ENCODE results near the gene CLEC11A.

DNA sequence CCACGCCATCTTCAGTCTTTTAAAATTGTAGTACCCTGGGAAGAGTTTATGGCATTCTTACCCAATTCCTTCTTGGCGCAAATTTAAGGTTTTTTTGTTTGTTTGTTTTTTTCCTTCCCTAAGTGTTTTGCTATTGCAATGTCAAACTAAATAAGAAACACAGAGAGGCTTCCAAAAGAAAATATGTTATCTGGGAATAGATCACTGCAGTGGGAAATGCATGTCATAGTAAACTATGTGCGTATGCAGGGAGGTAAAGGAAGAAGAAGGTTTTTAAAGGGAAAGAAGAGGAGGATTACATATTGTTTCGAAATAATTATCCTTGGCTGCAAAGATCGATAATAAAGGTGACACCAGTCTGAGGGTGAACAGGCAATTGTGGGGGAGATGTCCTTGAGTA is 13.2 kb downstream of the CLEC11A start:
- TF ChIP-seq ZNF660 (tag by site-specific recombination; IDR thresholded peaks at IDR 0.05): no peak
- TF ChIP-seq, protein P1, sequence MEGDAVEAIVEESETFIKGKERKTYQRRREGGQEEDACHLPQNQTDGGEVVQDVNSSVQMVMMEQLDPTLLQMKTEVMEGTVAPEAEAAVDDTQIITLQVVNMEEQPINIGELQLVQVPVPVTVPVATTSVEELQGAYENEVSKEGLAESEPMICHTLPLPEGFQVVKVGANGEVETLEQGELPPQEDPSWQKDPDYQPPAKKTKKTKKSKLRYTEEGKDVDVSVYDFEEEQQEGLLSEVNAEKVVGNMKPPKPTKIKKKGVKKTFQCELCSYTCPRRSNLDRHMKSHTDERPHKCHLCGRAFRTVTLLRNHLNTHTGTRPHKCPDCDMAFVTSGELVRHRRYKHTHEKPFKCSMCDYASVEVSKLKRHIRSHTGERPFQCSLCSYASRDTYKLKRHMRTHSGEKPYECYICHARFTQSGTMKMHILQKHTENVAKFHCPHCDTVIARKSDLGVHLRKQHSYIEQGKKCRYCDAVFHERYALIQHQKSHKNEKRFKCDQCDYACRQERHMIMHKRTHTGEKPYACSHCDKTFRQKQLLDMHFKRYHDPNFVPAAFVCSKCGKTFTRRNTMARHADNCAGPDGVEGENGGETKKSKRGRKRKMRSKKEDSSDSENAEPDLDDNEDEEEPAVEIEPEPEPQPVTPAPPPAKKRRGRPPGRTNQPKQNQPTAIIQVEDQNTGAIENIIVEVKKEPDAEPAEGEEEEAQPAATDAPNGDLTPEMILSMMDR (tag by site-specific recombination; IDR thresholded peaks at IDR 0.05): no peak
- TF ChIP-seq ZBTB1 (tag by site-specific recombination; IDR thresholded peaks at IDR 0.05): no peak
- no peak for TF ChIP-seq ZNF350 (tag by site-specific recombination; IDR thresholded peaks at IDR 0.05)
- TF ChIP-seq EGR2 (tag by site-specific recombination; IDR thresholded peaks at IDR 0.05; ENCODE audit: low read depth): no peak
- no peak for TF ChIP-seq REPIN1 (tag by site-specific recombination; IDR thresholded peaks at IDR 0.05; ENCODE audit: low read depth)
- TF ChIP-seq ZNF404 (tag by site-specific recombination; IDR thresholded peaks at IDR 0.05): no peak
- TF ChIP-seq, protein P2, sequence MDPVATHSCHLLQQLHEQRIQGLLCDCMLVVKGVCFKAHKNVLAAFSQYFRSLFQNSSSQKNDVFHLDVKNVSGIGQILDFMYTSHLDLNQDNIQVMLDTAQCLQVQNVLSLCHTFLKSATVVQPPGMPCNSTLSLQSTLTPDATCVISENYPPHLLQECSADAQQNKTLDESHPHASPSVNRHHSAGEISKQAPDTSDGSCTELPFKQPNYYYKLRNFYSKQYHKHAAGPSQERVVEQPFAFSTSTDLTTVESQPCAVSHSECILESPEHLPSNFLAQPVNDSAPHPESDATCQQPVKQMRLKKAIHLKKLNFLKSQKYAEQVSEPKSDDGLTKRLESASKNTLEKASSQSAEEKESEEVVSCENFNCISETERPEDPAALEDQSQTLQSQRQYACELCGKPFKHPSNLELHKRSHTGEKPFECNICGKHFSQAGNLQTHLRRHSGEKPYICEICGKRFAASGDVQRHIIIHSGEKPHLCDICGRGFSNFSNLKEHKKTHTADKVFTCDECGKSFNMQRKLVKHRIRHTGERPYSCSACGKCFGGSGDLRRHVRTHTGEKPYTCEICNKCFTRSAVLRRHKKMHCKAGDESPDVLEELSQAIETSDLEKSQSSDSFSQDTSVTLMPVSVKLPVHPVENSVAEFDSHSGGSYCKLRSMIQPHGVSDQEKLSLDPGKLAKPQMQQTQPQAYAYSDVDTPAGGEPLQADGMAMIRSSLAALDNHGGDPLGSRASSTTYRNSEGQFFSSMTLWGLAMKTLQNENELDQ (tag by site-specific recombination; IDR thresholded peaks at IDR 0.05; ENCODE audit: low read depth): no peak
- no peak for TF ChIP-seq MYNN (tag by site-specific recombination; IDR thresholded peaks at IDR 0.05; ENCODE audit: borderline replicate concordance)
- no peak for TF ChIP-seq ZNF132 (tag by site-specific recombination; IDR thresholded peaks at IDR 0.05; ENCODE audit: borderline replicate concordance)
- no peak for TF ChIP-seq MEIS1 (CRISPR knock-in tag; IDR thresholded peaks at IDR 0.05; ENCODE audit: borderline replicate concordance)
- TF ChIP-seq TCF7L2 (IDR thresholded peaks at IDR 0.05; ENCODE audit: borderline replicate concordance, low read depth, low read length): no peak
